ENCODE results near the gene SHISA6. TPM values are rescaled to one million over a fixed set of nuclear protein-coding genes. Genes with fewer than 3 reads are reported as not detected.

The SHISA6 gene
- total RNA-seq, 1 experiment from 2014 or later = 2.9 TPM

DNA sequence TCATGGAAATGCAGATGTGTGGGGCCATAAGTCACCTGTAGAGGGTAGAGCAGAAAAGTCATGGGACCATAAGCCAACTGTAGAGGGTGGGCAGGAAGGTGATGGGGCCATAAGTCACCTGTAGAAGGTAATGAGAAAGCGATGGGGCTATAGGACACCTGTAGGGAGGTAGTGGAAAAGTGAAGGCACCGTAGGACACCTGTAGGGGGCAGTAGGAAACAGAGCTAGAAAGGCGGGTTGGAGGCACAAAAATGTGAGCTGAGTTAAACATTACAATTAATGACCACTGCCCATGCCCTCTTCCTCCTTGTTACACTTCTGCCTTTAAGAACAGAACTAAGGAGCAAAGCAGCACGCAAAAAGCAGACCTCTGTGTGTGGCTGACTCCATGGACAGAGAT, 150.1 kb downstream of the SHISA6 start:
- peak; percentile 73 for DNase-seq
- H3K18ac ChIP-seq (ENCODE audit: insufficient read length, low read depth, low read length) = no peak overlapping the region
- H3K27me3 ChIP-seq (ENCODE audit: insufficient read depth, low read length) = no peaks in the 10 kb centered on the region
- H3K79me2 ChIP-seq (ENCODE audit: insufficient read depth, low read length) = no peaks in the 10 kb centered on the region
- no peak overlapping the region for H2BK5ac ChIP-seq (ENCODE audit: insufficient read length, low read length)
- no peak overlapping the region for H2AFZ ChIP-seq (ENCODE audit: low read length)
- Mint-ChIP-seq H3K4me3 (peak overlapping the region in 1 of 2 experiments; percentile 27; a peak in 2 of 5 replicates), H3K4me1 (peaks cover 0 to 9% of the 10 kb centered on the region in 2 experiments; a peak in 2 of 4 replicates), H3K27me3 (ENCODE audit: low read depth) (peaks cover 3% of the 10 kb centered on the region; the same call in 1 of the 2 replicates), H3K9me3 (peaks cover 0 to 2% of the 10 kb centered on the region in 2 experiments; a peak in 3 of 5 replicates), H3K36me3 (ENCODE audit: insufficient read depth in 1 of 3, low read depth in 3 of 3) (peaks cover 0 to 7% (median 3%) of the 10 kb centered on the region in 3 experiments; a peak in 2 of 7 replicates), H3K27ac (no peak overlapping the region)
- H3K56ac ChIP-seq (ENCODE audit: insufficient read length, low read depth, low read length) = no peak overlapping the region
- no peak overlapping the region for H3K9ac ChIP-seq (ENCODE audit: extremely low read depth, insufficient read length, low read length)
- no peak overlapping the region for H4K5ac ChIP-seq (ENCODE audit: insufficient read length, low read depth, low read length)
- no peak overlapping the region for H2BK12ac ChIP-seq (ENCODE audit: insufficient read length, low read depth, low read length)
- no peak overlapping the region for H2BK120ac ChIP-seq (ENCODE audit: low read depth, low read length, poor library complexity, severe bottlenecking)
- no CpG with 5 or more reads among the region's 4 CpGs for WGBS (ENCODE audit: extremely low coverage, insufficient read length, low lambda C conversion rate)
- no peak overlapping the region for H3K27ac ChIP-seq (ENCODE audit: insufficient read length, low read depth, low read length)
- H4K8ac ChIP-seq (replicated peaks; ENCODE audit: insufficient read length, low read depth, low read length) = no peak overlapping the region
- H3K4me2 ChIP-seq (ENCODE audit: insufficient read depth, insufficient read length, low read length) = no peak overlapping the region
- no peaks in the 10 kb centered on the region for H3K23me2 ChIP-seq (ENCODE audit: insufficient read length, low read depth, low read length, poor library complexity, severe bottlenecking)
- H2AK5ac ChIP-seq (ENCODE audit: insufficient read length, low read length) = no peak overlapping the region
- H2BK15ac ChIP-seq (ENCODE audit: low read depth, low read length) = no peak overlapping the region
- no peaks in the 10 kb centered on the region for H3K9me3 ChIP-seq (ENCODE audit: control insufficient read depth, low read depth, low read length)
- no peaks in the 10 kb centered on the region for H3K4me1 ChIP-seq (ENCODE audit: insufficient read depth, low read length)
- no peak overlapping the region for H3K14ac ChIP-seq (ENCODE audit: insufficient read depth, low read length)
- no peak overlapping the region for H3K23ac ChIP-seq (ENCODE audit: insufficient read length, low read depth, low read length)
- no peak overlapping the region for H2BK20ac ChIP-seq (ENCODE audit: low read depth, low read length, poor library complexity, severe bottlenecking)
- H4K20me1 ChIP-seq (ENCODE audit: control insufficient read depth, insufficient read depth, insufficient read length) = no peaks in the 10 kb centered on the region
- H3K79me1 ChIP-seq (ENCODE audit: insufficient read depth, low read depth, low read length, poor library complexity, severe bottlenecking) = no peaks in the 10 kb centered on the region
- no peak overlapping the region for H3T11ph ChIP-seq (ENCODE audit: low read length)
- TF ChIP-seq, protein P1, sequence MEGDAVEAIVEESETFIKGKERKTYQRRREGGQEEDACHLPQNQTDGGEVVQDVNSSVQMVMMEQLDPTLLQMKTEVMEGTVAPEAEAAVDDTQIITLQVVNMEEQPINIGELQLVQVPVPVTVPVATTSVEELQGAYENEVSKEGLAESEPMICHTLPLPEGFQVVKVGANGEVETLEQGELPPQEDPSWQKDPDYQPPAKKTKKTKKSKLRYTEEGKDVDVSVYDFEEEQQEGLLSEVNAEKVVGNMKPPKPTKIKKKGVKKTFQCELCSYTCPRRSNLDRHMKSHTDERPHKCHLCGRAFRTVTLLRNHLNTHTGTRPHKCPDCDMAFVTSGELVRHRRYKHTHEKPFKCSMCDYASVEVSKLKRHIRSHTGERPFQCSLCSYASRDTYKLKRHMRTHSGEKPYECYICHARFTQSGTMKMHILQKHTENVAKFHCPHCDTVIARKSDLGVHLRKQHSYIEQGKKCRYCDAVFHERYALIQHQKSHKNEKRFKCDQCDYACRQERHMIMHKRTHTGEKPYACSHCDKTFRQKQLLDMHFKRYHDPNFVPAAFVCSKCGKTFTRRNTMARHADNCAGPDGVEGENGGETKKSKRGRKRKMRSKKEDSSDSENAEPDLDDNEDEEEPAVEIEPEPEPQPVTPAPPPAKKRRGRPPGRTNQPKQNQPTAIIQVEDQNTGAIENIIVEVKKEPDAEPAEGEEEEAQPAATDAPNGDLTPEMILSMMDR (conservative IDR thresholded peaks at IDR 0.05) = peak; percentile 78
- H3K4ac ChIP-seq (ENCODE audit: low read depth, low read length) = no peak overlapping the region
- H4K91ac ChIP-seq (ENCODE audit: insufficient read length, low read depth, low read length) = no peak overlapping the region
